WERI-Rb-1 (cell line): Measurements from ENCODE around the gene TALDO1.

ENCODE experiments used
- DNase-seq: peaks from one replicate; pipeline ENCODE4 v3.0.0-alpha.2; 2020
- H3K27ac ChIP-seq: fragments of 250-450 bp; sonication (Bioruptor Pico); 2 replicates; pipeline ENCODE4 v1.5.1; 2020; ENCODE audit warnings: mild to moderate bottlenecking, moderate library complexity
- H3K27me3 ChIP-seq: fragments of 250-450 bp; sonication (Bioruptor Pico); 2 replicates; pipeline ENCODE4 v1.5.1; 2021; ENCODE audit warnings: mild to moderate bottlenecking, low read depth, moderate library complexity; ENCODE audit not compliant: insufficient read depth, severe bottlenecking
- H3K36me3 ChIP-seq: fragments of 250-450 bp; sonication (Bioruptor Pico); 2 replicates; pipeline ENCODE4 v1.5.1; 2020; ENCODE audit warnings: mild to moderate bottlenecking, moderate library complexity
- H3K4me3 ChIP-seq: 2 replicates; pipeline ENCODE4 v1.5.1; 2011; ENCODE audit warnings: low read depth, mild to moderate bottlenecking, control low read depth, low read length
- H3K9me3 ChIP-seq: fragments of 250-450 bp; sonication (Bioruptor Pico); 2 replicates; pipeline ENCODE4 v1.5.1; 2021; ENCODE audit warnings: mild to moderate bottlenecking, moderate library complexity; ENCODE audit not compliant: severe bottlenecking
- TF ChIP-seq, protein P1 (sequence below): IDR thresholded peaks from 2 replicates; pipeline ENCODE4 v1.5.1; 2011; ENCODE audit warnings: low read depth, mild to moderate bottlenecking, control low read depth, inconsistent platforms, low read length

TALDO1 gene

DNA sequence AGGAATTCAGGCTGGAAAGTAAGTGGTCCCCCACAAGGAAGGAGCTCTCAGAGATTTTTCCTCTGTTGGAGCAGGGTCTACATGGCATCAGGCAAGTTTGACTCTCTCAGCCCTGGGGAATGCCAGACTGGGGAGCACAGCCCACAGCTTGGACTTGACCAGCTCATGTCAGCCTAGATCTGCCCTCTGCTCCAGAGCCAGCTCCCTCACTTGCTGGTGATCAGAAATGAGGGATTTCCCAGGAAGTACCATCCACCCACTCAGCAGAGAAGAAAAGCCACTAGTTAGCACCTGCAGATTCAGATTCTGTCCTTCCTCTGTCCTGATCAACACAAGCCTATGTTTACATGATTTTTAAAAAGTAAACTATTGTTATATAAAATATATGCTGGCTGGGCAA is 13.0 kb downstream of the TALDO1 start:
- peaks cover 83% of the 10 kb centered on the region for H3K36me3 ChIP-seq
- H3K27ac ChIP-seq, result no peak overlapping the region
- no peaks in the 10 kb centered on the region for H3K27me3 ChIP-seq
- no peak overlapping the region for H3K4me3 ChIP-seq
- DNase-seq, result no peak
- TF ChIP-seq, protein P1, sequence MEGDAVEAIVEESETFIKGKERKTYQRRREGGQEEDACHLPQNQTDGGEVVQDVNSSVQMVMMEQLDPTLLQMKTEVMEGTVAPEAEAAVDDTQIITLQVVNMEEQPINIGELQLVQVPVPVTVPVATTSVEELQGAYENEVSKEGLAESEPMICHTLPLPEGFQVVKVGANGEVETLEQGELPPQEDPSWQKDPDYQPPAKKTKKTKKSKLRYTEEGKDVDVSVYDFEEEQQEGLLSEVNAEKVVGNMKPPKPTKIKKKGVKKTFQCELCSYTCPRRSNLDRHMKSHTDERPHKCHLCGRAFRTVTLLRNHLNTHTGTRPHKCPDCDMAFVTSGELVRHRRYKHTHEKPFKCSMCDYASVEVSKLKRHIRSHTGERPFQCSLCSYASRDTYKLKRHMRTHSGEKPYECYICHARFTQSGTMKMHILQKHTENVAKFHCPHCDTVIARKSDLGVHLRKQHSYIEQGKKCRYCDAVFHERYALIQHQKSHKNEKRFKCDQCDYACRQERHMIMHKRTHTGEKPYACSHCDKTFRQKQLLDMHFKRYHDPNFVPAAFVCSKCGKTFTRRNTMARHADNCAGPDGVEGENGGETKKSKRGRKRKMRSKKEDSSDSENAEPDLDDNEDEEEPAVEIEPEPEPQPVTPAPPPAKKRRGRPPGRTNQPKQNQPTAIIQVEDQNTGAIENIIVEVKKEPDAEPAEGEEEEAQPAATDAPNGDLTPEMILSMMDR, result no peak
- H3K9me3 ChIP-seq, result no peaks in the 10 kb centered on the region

DNA sequence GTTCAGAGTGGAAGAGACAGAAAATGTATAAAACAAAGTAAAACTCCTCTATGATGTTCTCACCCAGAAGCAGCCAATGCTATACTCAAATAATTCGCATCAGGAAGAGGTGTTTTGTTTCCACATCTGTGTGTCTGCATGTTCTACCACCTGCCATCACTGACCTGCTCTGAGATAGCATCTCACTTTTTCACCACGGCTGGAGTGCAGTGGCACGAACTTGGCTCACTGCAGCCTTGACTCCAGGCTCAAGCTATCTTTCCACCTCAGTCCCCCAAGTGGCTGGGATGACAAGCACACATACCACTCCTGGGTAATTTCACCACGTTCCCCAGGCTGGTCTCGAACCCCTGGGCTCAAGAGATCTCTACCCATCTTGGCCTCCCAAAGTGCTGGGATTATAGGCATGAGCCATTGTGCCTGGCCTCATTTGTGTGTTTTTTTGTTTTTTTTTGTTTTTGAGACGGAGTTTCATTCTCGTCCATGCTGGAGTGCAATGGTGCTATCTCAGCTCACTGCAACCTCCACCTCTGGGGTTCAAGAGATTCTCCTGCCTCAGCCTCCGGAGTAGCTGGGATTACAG is 14.4 kb downstream of the TALDO1 start:
- peaks cover 88% of the 10 kb centered on the region for H3K36me3 ChIP-seq
- H3K4me3 ChIP-seq, result no peak overlapping the region
- H3K27ac ChIP-seq, result peak overlapping the region; percentile 48
- H3K9me3 ChIP-seq, result no peaks in the 10 kb centered on the region
- H3K27me3 ChIP-seq, result no peaks in the 10 kb centered on the region
- TF ChIP-seq, protein P1, result no peak
- DNase-seq, result no peak

DNA sequence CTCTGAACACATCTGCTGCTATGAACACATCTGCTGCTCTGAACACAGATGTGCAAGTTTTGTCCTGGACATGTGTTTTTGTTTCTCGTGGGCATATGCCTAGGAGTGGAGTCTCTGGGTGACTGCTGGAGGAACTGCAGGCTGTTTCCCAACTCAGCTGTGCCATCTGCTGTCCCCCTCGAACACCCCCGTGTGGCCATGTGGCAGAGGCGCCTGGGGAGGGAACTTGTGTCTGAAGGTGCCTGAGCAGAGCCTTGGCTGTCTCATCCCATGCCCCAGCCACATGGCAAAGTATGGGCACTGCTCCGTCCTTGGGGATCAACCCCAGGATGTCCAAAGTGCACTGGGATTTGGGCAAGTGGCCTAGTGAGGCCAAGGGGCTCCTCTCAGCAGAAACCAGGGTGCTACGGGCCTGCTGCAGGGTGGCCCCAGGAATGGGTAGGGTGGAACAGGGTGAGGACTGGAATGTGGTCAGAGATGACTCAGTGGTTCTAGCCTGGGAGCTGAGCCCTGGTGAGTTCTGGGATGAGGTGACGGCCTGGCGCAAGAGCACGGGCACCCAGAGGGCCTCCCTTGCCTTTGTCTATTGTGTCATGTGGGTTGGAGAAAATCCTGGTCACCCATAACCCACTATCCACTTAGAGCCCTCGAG is 15.3 kb downstream of the TALDO1 start:
- no peaks in the 10 kb centered on the region for H3K27me3 ChIP-seq
- TF ChIP-seq, protein P1, result peak; percentile 67
- H3K27ac ChIP-seq, result peak overlapping the region; percentile 48
- DNase-seq, result peak; percentile 84
- peaks cover 89% of the 10 kb centered on the region for H3K36me3 ChIP-seq
- H3K4me3 ChIP-seq, result no peak overlapping the region
- H3K9me3 ChIP-seq, result no peaks in the 10 kb centered on the region

DNA sequence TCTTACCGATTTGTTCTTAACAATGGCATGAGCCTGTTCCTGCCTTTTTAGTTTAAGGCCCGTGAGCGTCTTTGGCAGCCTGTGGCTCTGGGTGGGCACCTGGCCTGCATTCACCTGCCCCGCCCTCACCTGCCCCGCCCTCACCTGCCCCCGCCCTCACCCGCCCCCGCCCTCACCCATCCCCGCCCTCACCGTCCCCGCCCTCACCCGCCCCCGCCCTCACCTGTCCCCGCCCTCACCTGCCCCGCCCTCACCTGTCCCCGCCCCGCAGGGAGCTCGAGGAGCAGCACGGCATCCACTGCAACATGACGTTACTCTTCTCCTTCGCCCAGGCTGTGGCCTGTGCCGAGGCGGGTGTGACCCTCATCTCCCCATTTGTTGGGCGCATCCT is 15.8 kb downstream of the TALDO1 start:
- Histone ChIP-seq H3K27me3 (no peaks in the 10 kb centered on the region), H3K4me3 (no peak overlapping the region), H3K27ac (peak overlapping the region; percentile 48), H3K36me3 (peaks cover 87% of the 10 kb centered on the region), H3K9me3 (no peaks in the 10 kb centered on the region)
- no peak for DNase-seq
- TF ChIP-seq, protein P1, result no peak

DNA sequence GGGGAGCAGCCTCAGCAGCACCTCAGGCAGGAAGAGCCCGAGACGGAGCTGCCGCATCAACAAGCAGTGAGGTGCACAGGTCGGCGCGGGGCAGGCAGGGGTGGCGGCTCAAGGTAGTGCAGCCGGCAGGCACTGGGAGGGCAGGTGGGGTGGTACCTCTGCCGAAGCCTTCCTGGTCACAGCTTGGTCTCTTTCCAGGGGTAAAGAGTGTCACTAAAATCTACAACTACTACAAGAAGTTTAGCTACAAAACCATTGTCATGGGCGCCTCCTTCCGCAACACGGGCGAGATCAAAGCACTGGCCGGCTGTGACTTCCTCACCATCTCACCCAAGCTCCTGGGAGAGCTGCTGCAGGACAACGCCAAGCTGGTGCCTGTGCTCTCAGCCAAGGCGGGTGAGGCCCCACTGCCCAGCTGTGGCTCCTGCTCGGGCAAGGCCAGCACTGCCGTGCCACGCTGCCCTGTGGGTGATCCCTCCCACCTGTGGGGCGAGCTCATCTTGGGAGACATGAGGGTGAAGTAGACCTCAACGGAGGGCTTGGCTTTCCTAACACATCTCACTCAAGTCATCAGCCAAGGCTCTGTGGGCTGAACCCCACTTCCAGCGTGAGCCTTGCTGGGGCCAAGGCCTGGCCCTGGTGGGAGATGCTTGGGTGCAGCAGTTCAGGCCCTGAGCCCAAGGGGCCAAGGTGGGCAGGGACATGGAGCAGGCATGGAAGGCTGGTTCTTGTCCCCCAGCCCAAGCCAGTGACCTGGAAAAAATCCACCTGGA is 16.5 kb downstream of the TALDO1 start:
- Histone ChIP-seq H3K9me3 (no peaks in the 10 kb centered on the region), H3K27me3 (no peaks in the 10 kb centered on the region), H3K27ac (peak overlapping the region; percentile 10; the same call in 1 of the 2 replicates), H3K4me3 (no peak overlapping the region), H3K36me3 (peaks cover 88% of the 10 kb centered on the region)
- TF ChIP-seq, protein P1, result no peak
- DNase-seq, result no peak
